ENCODE data around the gene MMP2. TPM values are rescaled to one million over a fixed set of nuclear protein-coding genes. Genes with fewer than 3 reads are reported as not detected.

The MMP2 gene
- total and polyA plus RNA-seq, 2 of the 13 experiments (the other 11 are each of a cell fraction or from before 2014, with no cell fraction given), result 0.31 to 1.3 TPM

DNA sequence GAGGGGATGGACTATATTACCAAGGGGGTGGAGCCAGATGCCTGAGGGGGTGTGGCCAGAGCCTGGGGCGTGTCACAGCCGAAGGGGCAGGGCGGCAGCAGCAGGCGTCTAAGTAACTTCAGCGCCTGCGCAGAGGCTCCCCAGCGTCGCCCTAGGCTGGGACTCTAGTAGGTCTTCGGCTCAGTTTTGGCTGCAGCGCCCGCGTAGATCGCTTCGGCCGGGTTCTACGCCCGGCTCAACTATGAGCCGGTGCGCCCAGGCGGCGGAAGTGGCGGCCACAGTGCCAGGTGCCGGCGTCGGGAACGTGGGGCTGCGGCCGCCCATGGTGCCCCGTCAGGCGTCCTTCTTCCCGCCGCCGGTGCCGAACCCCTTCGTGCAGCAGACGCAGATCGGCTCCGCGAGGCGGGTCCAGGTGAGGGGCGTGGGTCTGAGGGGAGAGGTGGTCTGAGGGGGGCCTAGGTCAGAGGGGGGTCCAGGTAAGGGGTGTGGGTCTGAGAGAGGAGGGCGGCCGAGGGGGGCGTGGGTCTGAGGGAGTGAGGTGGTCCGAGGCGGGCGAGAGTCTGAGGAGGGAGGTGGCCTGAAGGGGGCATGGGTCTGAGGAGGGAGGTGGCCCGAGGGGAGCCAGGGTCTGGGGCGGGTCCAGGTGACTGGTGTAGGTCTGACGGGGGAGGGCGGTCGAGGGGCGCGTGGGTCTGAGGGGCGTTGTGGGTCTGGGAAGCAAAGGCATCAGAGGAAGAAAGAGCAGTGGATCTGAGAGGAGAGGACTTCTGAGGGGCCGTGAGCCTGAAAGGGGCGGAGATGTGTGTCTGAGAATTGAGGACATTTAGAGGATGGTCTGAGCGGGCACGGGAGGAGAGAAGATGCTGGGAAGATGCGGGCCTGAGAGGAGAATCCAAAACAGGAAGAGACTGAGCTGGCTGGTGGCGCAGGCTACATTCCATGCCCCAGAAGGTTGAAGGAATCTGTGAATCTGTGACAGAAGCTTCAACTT is 30.2 kb downstream of the MMP2 start, which contains the start of gene LPCAT2 (continued):
- TF ChIP-seq ZNF660 (CRISPR knock-in tag; IDR thresholded peaks at IDR 0.05; ENCODE audit: borderline replicate concordance, low read depth), result no peak
- TF ChIP-seq, protein P1, sequence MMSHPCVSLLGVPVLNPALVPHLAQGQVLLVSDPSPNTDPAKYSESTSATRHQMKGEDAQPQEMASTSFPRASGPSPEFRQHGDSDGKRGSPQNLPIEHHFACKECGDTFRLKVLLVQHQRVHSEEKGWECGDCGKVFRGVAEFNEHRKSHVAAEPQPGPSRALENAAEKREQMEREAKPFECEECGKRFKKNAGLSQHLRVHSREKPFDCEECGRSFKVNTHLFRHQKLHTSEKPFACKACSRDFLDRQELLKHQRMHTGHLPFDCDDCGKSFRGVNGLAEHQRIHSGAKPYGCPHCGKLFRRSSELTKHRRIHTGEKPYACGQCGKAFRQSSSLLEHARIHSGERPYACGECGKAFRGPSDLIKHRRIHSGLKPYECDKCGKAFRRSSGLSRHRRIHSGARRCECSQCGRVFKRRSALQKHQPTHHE (CRISPR knock-in tag; IDR thresholded peaks at IDR 0.05; ENCODE audit: borderline replicate concordance), result peak; percentile 87; the same call in 1 of the 2 replicates
- TF ChIP-seq RBAK (CRISPR knock-in tag; IDR thresholded peaks at IDR 0.05), result no peak
- TF ChIP-seq, protein P2, sequence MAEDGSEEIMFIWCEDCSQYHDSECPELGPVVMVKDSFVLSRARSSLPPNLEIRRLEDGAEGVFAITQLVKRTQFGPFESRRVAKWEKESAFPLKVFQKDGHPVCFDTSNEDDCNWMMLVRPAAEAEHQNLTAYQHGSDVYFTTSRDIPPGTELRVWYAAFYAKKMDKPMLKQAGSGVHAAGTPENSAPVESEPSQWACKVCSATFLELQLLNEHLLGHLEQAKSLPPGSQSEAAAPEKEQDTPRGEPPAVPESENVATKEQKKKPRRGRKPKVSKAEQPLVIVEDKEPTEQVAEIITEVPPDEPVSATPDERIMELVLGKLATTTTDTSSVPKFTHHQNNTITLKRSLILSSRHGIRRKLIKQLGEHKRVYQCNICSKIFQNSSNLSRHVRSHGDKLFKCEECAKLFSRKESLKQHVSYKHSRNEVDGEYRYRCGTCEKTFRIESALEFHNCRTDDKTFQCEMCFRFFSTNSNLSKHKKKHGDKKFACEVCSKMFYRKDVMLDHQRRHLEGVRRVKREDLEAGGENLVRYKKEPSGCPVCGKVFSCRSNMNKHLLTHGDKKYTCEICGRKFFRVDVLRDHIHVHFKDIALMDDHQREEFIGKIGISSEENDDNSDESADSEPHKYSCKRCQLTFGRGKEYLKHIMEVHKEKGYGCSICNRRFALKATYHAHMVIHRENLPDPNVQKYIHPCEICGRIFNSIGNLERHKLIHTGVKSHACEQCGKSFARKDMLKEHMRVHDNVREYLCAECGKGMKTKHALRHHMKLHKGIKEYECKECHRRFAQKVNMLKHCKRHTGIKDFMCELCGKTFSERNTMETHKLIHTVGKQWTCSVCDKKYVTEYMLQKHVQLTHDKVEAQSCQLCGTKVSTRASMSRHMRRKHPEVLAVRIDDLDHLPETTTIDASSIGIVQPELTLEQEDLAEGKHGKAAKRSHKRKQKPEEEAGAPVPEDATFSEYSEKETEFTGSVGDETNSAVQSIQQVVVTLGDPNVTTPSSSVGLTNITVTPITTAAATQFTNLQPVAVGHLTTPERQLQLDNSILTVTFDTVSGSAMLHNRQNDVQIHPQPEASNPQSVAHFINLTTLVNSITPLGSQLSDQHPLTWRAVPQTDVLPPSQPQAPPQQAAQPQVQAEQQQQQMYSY (CRISPR knock-in tag; IDR thresholded peaks at IDR 0.05), result no peak
- no peak for TF ChIP-seq SNRNP70 (IDR thresholded peaks at IDR 0.05; ENCODE audit: low read depth, low read length)
- TF ChIP-seq PCBP1 (IDR thresholded peaks at IDR 0.05; ENCODE audit: borderline replicate concordance, low read depth, low read length), result no peak
- TF ChIP-seq, protein P3, sequence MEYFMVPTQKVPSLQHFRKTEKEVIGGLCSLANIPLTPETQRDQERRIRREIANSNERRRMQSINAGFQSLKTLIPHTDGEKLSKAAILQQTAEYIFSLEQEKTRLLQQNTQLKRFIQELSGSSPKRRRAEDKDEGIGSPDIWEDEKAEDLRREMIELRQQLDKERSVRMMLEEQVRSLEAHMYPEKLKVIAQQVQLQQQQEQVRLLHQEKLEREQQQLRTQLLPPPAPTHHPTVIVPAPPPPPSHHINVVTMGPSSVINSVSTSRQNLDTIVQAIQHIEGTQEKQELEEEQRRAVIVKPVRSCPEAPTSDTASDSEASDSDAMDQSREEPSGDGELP (IDR thresholded peaks at IDR 0.05; ENCODE audit: borderline replicate concordance, low read depth), result no peak
- TF ChIP-seq IKZF4 (CRISPR knock-in tag; IDR thresholded peaks at IDR 0.05; ENCODE audit: borderline replicate concordance, low read depth, not compliant biosample characterization), result no peak
- TF ChIP-seq ZNF619 (CRISPR knock-in tag; IDR thresholded peaks at IDR 0.05), result no peak
- TF ChIP-seq HMG20B (CRISPR knock-in tag; conservative IDR thresholded peaks at IDR 0.05), result no peak
- TF ChIP-seq, protein P4, sequence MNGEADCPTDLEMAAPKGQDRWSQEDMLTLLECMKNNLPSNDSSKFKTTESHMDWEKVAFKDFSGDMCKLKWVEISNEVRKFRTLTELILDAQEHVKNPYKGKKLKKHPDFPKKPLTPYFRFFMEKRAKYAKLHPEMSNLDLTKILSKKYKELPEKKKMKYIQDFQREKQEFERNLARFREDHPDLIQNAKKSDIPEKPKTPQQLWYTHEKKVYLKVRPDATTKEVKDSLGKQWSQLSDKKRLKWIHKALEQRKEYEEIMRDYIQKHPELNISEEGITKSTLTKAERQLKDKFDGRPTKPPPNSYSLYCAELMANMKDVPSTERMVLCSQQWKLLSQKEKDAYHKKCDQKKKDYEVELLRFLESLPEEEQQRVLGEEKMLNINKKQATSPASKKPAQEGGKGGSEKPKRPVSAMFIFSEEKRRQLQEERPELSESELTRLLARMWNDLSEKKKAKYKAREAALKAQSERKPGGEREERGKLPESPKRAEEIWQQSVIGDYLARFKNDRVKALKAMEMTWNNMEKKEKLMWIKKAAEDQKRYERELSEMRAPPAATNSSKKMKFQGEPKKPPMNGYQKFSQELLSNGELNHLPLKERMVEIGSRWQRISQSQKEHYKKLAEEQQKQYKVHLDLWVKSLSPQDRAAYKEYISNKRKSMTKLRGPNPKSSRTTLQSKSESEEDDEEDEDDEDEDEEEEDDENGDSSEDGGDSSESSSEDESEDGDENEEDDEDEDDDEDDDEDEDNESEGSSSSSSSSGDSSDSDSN (CRISPR knock-in tag; IDR thresholded peaks at IDR 0.05), result peak; percentile 66; the same call in 1 of the 2 replicates
- no peak for TF ChIP-seq MAZ (IDR thresholded peaks at IDR 0.05; ENCODE audit: borderline replicate concordance, low read depth, low read length)
- 0 out of 2 replicates have a peak, but pooled peaks have one; percentile 56 for TF ChIP-seq MAZ (CRISPR knock-in tag; IDR thresholded peaks at IDR 0.05; ENCODE audit: low read depth)
- TF ChIP-seq ZNF564 (CRISPR knock-in tag; IDR thresholded peaks at IDR 0.05), result no peak
- TF ChIP-seq RBM22 (optimal IDR thresholded peaks at IDR 0.05; ENCODE audit: low read length), result no peak
- TF ChIP-seq, protein P5, sequence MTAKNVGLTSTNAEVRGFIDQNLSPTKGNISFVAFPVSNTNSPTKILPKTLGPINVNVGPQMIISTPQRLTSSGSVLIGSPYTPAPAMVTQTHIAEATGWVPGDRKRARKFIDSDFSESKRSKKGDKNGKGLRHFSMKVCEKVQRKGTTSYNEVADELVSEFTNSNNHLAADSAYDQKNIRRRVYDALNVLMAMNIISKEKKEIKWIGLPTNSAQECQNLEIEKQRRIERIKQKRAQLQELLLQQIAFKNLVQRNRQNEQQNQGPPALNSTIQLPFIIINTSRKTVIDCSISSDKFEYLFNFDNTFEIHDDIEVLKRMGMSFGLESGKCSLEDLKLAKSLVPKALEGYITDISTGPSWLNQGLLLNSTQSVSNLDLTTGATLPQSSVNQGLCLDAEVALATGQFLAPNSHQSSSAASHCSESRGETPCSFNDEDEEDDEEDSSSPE (CRISPR knock-in tag; IDR thresholded peaks at IDR 0.05), result no peak
- no peak for TF ChIP-seq ZBTB20 (CRISPR knock-in tag; IDR thresholded peaks at IDR 0.05; ENCODE audit: borderline replicate concordance, low read depth)
- no peak for TF ChIP-seq ZSCAN21 (CRISPR knock-in tag; IDR thresholded peaks at IDR 0.05; ENCODE audit: borderline replicate concordance)

Measured in HepG2 (cell line).